ENCODE results near the gene RECQL.
"Not testable (repeated sequence)": the region's sequence is repeated elsewhere in the genome, so short reads cannot be mapped to it uniquely, and the experiment has no call there.

The RECQL gene

DNA sequence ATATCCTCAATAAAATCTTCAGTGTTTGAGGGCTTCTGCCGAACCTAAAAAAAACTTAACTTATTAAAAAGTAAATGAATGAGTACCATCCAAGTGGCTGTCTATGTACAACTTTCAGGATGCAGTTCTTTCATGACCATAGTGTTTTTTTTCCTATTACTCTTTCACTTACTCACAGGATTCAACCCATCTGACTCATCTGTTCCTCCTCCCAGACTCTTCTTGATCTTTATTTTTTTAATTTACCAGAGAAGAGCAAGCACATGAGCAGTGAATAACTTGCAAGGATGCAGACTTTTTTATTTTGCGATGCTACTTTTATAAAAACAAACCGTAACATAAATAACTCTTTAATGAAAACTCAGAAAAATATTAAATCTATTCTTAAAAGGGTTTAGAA lies 24.5 kb downstream of the RECQL start:
- no peak overlapping the region for H3K4me3 Mint-ChIP-seq
- TF ChIP-seq, protein P1, sequence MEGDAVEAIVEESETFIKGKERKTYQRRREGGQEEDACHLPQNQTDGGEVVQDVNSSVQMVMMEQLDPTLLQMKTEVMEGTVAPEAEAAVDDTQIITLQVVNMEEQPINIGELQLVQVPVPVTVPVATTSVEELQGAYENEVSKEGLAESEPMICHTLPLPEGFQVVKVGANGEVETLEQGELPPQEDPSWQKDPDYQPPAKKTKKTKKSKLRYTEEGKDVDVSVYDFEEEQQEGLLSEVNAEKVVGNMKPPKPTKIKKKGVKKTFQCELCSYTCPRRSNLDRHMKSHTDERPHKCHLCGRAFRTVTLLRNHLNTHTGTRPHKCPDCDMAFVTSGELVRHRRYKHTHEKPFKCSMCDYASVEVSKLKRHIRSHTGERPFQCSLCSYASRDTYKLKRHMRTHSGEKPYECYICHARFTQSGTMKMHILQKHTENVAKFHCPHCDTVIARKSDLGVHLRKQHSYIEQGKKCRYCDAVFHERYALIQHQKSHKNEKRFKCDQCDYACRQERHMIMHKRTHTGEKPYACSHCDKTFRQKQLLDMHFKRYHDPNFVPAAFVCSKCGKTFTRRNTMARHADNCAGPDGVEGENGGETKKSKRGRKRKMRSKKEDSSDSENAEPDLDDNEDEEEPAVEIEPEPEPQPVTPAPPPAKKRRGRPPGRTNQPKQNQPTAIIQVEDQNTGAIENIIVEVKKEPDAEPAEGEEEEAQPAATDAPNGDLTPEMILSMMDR (IDR thresholded peaks at IDR 0.05; ENCODE audit: unreplicated experiment in 3 of 3): no peak
- no peaks in the 10 kb centered on the region for H3K27me3 Mint-ChIP-seq (ENCODE audit: low read depth)
- H3K27ac Mint-ChIP-seq: no peak overlapping the region
- peaks cover 16% of the 10 kb centered on the region for H3K36me3 Mint-ChIP-seq (ENCODE audit: low read depth)
- H3K9me3 Mint-ChIP-seq: no peaks in the 10 kb centered on the region
- no peaks in the 10 kb centered on the region for H3K4me1 Mint-ChIP-seq

- TF ChIP-seq, protein P1 (IDR thresholded peaks at IDR 0.05; ENCODE audit: unreplicated experiment in 3 of 3): no peak
- no peaks in the 10 kb centered on the region for H3K9me3 Mint-ChIP-seq
- H3K36me3 Mint-ChIP-seq (ENCODE audit: low read depth): peaks cover 17% of the 10 kb centered on the region
- no peaks in the 10 kb centered on the region for H3K27me3 Mint-ChIP-seq (ENCODE audit: low read depth)
- H3K4me1 Mint-ChIP-seq: no peaks in the 10 kb centered on the region
- H3K27ac Mint-ChIP-seq: no peak overlapping the region
- no peak overlapping the region for H3K4me3 Mint-ChIP-seq
Observed at GRCh38 chr12:21475552-21475951, 25.9 kb downstream of the RECQL start.

DNA sequence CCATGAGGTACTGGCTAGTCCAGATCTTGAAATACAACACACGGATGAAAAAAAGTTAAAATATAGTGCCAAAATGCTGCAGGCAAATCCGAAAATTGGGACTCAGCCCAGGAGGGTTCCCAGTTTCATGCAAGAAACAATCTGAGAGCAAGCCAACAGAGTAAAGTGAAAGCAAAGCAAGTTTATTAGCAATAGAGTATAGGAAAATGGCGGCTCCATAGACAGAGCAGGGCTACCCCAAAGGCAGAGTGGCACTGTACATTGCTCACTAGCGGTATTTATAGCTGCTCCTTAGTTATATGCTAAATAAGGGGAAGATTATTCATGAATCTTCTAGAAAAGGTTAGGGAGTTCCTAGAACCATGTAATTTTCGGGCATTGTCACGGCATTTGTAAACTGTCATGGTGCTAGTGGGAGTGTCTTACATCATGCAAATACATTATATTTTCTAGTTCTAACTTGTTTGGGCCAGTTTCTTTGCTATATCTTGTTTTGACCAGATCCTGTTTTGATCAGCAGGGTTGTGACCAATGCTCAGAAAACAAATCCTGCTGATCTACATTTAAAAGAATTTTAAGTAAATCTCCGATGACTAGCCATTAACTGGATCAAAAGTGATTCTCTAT lies 29.1 kb downstream of the RECQL start:
- TF ChIP-seq, protein P1 (IDR thresholded peaks at IDR 0.05; ENCODE audit: unreplicated experiment in 3 of 3): no peak
- no peak overlapping the region for H3K4me3 Mint-ChIP-seq

GRCh38 chr12:21471294-21471693 lies 30.1 kb downstream of the RECQL start:
- TF ChIP-seq, protein P1 (IDR thresholded peaks at IDR 0.05; ENCODE audit: unreplicated experiment in 3 of 3): no peak
- H3K4me1 Mint-ChIP-seq: no peaks in the 10 kb centered on the region
- no peaks in the 10 kb centered on the region for H3K9me3 Mint-ChIP-seq
- H3K27me3 Mint-ChIP-seq (ENCODE audit: low read depth): no peaks in the 10 kb centered on the region
- peaks cover 25% of the 10 kb centered on the region for H3K36me3 Mint-ChIP-seq (ENCODE audit: low read depth)
- H3K27ac Mint-ChIP-seq: no peak overlapping the region
- no peak overlapping the region for H3K4me3 Mint-ChIP-seq

More for the DNA sequence above, 29.1 kb downstream of the RECQL start:
- no peak overlapping the region for H3K27ac Mint-ChIP-seq
- no peaks in the 10 kb centered on the region for H3K27me3 Mint-ChIP-seq (ENCODE audit: low read depth)
- peaks cover 28% of the 10 kb centered on the region for H3K36me3 Mint-ChIP-seq (ENCODE audit: low read depth)
- no peaks in the 10 kb centered on the region for H3K9me3 Mint-ChIP-seq
- H3K4me1 Mint-ChIP-seq: no peaks in the 10 kb centered on the region

GRCh38 chr12:21467334-21467733 lies 34.1 kb downstream of the RECQL start:
- H3K4me3 Mint-ChIP-seq; H3K27ac Mint-ChIP-seq; H3K4me1 Mint-ChIP-seq; H3K27me3 Mint-ChIP-seq (ENCODE audit: low read depth); H3K9me3 Mint-ChIP-seq: not testable (repeated sequence)
- peaks cover 43% of the 10 kb centered on the region for H3K36me3 Mint-ChIP-seq (ENCODE audit: low read depth)

- Mint-ChIP-seq H3K27ac (no peak overlapping the region), H3K36me3 (ENCODE audit: low read depth) (peaks cover 39% of the 10 kb centered on the region)
Observed at GRCh38 chr12:21459474-21459873, 42.0 kb downstream of the RECQL start.

More at GRCh38 chr12:21459474-21459873, 42.0 kb downstream of the RECQL start:
- Mint-ChIP-seq H3K27me3 (ENCODE audit: low read depth) (no peaks in the 10 kb centered on the region), H3K4me3 (no peak overlapping the region), H3K9me3 (peaks cover 3% of the 10 kb centered on the region), H3K4me1 (no peaks in the 10 kb centered on the region)
- TF ChIP-seq, protein P1 (IDR thresholded peaks at IDR 0.05; ENCODE audit: unreplicated experiment in 3 of 3): no peak

Data from nephron (organoid).